Limb (tissue), 2 donors: Measurements from ENCODE around the gene STAT4.

ENCODE experiments used
- DNase-seq, 2 donors: peaks; one replicate each; pipeline ENCODE4 v3.0.0-alpha.2; 2016; ENCODE audit errors: extremely low spot score in 2 of 2

STAT4 gene

DNA sequence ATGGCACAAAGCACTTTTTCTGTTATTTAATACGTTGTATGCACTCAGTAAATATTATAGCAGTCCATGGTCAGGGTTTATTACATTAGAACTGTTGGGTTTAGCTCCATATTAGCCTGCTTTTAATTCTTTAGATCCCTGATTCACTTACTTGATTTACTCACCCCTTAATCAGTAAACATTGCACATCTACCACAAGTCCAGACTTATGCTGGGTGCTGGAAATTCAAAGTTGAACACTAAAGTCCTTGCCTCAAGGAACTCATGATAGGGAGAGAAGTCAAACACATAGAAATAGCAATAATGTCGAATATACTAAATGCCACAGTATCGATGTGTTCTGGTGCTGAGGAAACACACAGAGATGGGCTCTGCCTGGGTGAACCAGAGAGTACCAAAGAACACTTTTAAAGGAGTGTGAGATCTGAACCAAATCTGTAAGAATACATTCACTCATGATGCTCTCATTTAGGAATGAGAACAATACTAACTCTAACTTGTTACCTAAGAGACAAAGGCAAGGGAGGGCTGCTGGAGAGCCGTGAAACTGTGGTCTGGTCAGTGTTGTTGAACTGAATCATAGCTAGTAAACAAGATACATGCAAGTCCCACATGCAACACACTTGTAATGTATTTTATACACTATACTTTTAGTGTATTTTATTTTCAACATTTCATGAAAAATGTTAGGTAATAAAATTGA lies 4.9 kb downstream of the STAT4 start:
- no peak for DNase-seq

DNA sequence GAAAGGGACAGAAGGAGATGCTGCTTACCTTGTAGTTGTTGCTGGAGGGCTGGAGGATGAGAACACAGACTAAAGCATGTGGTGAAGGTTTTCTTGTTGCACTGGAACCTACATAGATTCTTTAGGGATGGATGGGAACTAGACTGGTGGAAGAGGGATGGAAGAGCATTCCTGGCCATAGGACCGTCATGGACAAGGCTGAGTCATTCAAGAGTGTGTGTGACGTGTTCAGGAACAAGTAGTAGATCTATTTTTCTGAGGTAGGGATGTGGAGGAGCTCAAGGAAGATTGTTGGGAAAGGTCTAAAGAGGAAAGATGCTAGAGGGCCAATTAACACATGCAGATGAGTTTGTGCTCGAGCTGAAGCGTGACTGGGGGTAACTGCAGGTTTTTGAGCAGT lies 6.6 kb downstream of the STAT4 start:
- DNase-seq: no peak

DNA sequence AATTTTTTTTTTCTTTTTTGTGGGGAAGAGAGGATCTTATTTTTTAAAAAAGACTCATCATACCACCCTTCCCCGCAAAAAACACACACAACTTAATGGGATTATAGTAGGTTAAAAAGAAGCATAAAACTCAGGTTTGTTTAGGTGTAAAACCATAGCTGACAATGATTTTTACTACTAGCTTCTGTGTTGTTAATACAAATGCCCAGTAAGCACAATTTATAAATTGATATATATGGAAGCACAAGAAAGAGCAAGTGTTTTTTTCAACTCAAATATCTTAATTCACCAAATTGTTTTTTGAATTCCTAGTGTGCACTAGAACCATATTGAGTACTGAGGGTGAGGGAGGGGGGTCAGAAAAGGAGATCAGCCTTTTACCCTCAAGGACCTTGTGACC lies 7.0 kb downstream of the STAT4 start:
- DNase-seq: no peak

DNA sequence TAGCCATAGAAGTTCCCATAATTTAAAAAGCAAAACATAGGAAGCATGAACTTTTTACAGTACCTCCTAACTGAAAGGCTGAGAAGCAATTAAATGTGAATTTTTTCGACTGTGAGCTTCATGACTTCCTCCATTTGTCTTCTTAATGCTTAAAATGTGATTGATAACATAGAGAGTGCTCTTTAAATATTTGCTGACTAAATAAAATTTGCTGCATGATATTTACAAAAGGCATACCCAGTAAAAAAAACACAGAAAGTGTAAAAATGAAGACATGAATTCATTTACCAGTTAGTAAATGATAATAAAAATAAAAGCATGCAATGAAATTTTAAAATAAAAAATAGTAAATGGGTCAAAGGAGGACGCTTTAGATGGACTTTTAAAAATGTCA lies 21.9 kb downstream of the STAT4 start:
- no peak for DNase-seq

DNA sequence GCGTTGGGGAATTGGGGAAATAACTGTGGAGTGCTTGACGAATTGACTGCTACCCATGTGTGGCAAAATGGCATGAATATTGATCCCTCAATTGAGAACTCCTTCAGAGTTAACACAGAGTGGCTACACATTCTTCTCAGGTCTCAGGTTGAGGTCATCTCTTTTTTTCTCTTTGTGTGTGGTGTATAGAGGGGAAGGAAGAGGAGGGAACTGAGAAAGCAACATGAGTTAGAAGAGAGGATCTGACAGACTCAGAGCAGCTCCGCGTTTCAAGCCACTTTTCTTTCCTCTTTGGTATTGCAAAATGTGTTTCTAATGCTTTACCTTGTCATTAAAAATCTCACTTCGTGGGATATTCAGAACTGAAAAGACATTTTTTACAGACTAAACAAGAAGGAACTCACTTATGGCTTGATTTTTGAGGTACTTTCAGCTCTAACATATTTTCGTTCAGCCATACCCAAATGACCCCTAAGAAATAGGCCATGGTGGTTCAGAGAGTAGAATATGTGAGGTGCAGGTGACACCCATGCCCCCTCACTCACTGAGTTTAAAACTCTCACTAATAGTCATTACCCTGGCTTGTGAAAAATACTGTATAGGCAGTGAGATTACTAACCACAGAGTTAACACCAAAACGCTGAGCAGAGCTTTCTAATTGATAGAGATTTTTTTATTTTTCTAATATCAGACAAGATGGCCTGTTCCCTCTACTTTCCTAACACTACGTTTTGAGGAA lies 22.5 kb downstream of the STAT4 start:
- DNase-seq: no peak

DNA sequence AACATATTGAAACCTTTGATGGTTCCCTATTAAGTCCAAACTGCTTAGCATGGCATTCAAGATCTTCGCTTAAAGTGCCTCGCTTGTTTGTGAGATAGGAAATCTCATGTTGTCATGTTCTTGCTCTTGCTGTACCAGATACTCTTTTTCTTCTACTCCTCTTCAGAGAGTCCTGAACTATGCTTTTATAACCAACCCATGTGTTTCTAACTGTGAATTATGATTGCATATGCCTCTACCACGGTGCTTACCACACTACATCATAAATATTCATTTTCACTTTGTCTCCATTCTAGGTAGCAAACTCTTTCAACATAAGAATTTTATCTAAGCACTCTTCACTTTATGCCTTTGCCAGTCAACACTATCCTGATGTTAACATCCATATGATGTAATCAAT lies 23.6 kb downstream of the STAT4 start:
- no peak for DNase-seq

DNA sequence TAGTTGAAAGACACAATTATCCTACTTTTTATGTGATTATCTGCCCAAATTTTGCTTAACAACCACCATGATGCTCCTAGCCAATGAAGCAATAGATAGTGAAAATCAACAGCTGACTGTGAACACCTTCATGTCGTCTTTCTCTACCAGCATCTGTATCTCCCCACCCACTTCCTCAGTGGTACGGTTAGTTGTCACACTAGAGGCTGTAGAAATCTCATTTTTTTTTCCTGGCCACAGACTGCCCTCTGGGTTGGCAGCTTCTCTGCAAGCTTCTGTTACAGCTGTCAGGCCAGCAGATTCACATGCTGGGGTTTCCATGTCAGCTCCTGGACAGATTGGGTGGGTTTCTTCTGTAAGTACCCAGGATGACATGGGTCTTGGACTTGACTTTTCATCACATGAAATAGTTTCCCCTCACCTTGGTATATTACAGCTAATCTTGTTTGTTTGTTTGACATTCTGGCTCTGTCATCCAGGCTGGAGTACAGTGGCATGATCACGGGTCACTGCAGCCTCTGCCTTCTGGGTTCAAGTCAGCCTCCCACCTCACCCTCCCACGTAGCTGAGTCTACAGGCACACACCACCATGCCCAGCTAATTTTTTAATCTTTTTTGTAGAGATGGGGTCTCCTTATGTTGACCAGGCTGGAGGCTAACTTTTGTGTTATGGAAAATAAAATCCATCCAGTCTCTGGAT lies 24.3 kb downstream of the STAT4 start:
- no peak for DNase-seq

DNA sequence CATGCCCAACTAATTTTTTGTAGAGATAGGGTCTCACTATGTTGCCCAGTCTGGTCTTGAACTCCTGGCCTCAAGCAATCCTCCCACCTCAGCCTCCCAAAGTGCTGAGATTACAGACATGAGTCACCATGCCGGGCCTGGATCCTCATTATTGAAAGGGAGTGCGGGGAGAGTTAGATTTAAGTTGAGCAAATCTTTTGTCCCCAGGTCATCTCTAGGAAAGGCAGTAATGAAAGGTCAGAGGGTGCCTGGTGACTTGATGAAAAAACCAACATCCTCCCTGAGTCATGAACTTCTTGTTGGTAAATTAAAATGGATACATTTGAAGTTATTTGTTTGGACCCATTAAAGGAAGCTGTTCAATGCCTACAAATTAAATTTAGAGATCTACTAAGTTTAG lies 25.1 kb downstream of the STAT4 start:
- no peak for DNase-seq

DNA sequence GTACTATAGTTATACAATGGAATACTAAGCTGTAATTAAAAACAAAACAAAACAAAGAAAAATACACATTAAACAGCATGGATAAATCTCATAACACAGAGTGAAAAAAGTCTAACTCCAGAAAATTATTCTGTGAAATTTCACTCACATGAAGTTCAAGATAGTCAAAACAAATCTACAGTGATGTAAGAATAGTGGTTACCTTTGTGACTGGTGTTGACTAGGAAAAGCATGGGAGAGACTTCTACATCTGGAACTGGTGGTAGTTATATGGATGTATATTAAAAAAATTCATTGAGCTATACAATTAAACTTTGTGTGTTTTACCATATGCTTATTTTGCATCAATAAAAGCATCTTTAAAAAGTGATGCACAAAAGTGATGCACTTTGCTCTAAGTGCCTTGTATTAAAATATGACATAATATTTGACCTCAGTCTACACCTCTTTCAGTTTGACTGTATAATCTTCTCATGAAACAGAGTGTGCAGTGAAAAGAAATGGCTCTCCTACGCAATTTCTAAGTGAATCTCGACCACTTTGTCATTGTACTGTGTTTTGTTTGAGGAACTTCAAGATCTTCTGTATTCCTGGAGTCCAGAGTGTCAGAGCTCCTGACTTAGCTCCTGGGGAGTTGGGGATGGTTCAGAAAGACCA lies 28.0 kb downstream of the STAT4 start:
- no peak for DNase-seq

DNA sequence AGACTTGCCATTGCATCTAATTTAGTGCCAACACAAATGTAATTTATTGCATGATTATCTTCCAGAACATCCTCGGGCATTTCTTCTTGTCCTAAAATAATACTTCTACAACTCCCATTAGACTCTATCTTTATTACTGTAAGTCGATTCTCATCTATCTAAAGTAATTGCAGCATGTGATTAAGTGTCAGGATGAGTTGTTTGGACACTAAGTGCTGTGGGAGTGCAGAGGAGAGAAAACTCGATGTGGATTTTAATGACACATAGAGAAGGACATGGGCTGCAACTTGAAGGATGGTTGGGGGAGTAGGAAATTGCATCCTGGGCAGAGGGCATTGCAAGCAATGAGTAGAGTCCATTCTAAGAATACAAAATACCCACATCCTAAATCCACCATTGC lies 33.5 kb downstream of the STAT4 start:
- DNase-seq: no peak

DNA sequence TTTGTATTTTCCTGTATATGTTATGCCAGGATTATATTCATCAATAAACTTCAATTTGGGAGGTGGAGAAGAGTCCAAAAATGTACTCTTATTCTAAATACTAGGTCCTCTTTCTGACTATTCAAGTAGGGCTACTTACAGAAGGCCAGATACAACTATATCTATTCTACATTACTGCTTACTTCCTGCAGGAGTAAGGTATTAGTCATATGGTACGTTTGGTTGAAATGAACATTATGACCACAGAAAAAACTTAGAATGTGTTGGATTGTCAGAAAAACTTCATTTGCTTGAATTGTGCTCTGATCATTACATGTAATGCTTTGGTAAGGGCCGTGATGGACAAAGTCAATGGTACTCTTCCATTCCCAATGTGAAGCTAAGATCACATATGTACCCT lies 35.0 kb downstream of the STAT4 start:
- no peak for DNase-seq

DNA sequence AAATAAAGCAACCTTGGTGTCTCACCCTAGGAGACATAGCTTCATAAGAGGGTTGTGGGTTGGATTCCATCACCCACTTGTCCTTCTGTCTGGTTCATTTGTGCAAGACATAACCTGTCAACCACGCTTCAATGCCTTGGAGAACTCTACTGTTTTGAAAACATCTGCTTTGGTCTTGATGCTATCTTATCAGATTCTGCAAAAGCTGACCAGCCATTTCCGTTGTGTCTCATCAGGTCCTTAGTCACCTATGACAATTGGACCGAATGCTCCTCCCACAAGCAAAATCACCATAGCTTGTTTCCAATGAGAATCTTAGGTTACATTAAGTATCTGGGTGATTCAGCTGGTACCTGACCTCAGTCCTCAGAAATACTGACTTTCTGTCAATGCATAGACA lies 35.4 kb downstream of the STAT4 start:
- no peak for DNase-seq

DNA sequence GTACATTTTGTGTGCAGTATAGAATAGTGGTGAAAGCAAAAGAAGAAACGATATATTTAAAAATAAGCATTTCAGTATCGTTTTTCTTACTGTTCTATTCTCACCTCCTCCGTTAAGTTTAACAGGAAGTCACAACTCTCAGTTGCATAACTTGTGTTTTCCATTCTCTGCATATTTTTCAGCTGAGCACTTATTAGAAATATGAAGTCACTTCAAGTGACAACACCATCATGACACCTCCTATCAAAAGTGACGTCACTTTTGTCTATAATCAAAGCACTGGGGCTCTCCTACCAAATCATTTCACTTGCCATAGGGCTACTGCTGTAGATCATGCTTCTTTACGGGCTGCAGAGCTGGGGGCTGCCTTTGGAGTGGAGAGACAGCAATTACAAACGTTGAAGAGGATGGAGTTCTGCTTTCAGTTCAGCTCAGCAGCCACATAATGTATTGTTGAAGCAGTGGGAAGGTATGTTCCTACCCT lies 36.3 kb downstream of the STAT4 start:
- no peak for DNase-seq

DNA sequence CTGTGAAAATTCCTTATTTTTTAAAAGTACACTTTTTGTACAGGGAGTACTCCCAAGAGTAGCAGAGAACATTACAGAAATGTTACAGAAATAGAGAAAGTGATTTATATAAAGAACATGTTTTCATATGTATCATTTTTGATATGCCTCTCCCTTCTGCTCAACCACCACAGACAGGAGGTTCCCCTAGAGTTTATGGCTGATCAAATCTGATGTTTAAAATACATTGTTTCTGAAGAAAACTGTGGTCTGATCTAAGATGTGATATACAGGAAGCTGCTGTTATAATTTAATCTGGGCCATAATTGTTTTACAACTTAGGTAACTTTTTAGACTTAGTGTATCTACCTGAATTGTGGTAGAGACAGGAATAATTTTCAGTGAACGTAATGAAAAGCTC lies 37.0 kb downstream of the STAT4 start:
- DNase-seq: no peak

DNA sequence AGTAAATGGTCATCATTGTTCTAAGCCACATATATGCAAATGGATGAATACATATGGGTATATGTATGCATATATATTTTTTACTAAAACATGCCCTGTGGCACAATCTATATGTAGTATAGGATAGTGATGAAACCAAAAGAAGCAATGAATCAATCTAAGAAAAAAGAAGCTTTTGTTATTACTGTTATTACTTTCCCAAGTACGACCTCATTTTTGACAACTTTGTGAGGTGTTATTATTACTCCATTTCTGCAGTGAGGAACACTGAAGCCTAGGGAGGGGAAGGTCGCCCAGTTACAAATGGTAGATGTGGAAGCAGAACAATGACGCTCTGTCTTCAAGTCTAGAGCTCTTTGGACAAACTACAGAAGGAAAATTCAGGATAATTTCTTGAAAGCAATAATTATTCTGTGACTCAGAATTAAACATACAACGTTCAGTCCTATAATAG lies 38.3 kb downstream of the STAT4 start:
- DNase-seq: no peak

DNA sequence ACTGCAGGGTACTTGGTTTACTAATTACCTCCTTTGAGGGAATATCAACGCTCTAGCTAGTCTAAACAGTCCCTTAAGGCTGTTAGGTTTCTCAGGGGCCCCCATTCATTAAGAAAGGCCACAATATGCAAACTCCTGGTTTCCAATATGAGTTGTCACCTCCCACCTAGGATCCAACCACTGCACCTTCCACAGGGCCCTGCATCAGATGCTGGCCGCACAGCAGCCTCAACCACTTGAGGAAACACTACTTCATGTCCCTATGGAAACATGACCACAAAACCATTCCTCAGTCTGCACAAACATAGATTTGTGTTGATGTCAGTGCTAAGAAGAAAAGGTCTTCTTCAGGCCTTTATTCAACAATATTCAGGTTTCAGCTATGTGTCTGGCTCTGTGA lies 40.9 kb downstream of the STAT4 start:
- no peak for DNase-seq

DNA sequence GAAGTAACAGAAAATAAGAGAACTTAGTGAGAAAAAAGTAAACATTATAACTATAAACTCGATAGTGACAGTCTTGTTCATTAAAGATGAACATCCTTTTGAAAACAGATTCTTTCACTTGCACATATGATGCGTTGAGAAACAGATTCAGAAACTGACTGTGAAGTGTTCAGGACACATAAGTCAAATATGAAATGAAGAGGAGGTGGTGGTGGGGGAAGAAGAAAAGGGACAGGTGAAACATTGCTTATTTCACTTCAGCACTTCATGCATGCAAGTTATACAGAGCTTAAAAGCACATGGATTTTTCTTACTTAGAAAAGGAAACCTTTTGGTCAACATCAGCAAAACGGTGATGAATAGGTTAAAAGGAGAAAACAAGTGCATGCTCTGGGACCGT lies 42.5 kb downstream of the STAT4 start:
- DNase-seq: no peak

DNA sequence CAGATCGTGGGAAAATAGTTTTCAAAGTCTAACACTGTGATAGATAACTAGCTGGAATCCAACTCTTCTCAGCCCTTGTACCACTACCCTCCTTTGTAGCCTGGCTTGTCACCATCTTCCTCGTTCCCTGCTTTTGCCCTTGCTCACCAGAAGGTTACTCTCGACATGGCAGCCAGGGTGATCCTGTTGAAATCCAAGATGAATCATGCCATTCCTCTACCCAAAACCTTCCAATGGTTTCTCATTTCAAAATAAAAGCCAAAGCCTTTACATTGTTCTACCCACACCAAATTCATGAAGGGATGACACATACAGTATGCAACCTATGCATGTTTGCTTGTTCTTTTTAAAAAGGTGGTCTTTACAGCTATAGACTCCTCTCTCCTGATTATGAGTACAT lies 45.7 kb downstream of the STAT4 start:
- no peak for DNase-seq

DNA sequence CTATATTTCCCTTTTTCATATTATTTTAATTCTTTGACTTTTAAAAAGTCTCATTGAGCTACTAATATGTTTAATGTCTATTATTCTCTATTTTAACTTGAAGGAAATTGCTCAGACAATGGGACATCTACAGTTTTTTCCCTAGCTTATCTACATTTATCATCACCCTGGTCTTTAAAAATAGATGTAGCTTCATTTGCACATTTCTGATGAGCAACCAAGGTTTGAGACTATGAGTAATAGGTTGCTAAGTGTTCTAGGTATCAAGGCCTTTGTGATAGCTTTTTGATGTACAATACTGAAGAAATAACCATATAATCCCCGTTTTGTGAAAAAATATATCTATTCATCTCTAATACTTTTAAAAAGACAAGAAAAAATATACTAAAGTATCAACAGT lies 47.0 kb downstream of the STAT4 start:
- no peak for DNase-seq

DNA sequence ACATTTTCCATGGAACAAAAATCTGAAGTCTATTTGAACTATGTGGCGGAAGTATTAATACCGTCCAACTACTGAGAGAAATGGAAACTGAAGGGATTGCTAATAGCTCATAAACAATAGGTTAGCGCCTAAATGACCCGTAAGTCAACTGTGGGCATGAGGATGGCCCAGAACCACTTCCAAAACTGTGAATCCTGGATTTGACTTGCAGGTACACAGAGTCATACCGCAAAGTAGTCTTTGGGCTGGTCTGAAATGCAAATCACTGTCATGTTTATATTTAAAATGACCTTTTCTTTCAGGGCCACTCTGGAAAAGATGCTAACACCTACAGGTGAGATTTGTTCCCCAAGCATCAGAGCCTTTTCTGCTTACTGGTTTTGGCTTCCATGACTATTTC lies 50.6 kb downstream of the STAT4 start:
- no peak for DNase-seq

DNA sequence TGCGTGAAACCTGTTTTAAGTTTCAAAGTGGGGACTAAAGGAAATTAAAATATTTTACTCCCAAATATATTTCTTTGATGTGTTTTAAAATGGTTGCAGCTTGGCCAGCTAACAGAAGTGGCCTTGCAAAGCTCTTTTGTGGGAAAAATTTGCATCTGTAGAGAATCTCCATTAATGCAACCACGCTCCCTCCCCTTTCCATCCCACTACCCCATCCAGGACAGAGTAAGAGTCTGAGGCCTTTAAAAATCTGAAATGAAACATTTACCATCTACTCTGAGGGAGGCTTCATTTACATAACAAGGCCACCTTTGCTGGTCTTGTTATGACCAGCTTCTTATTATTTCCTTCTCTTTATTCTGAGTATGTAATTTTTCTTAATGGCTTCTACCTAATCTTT lies 63.5 kb downstream of the STAT4 start:
- DNase-seq: no peak

DNA sequence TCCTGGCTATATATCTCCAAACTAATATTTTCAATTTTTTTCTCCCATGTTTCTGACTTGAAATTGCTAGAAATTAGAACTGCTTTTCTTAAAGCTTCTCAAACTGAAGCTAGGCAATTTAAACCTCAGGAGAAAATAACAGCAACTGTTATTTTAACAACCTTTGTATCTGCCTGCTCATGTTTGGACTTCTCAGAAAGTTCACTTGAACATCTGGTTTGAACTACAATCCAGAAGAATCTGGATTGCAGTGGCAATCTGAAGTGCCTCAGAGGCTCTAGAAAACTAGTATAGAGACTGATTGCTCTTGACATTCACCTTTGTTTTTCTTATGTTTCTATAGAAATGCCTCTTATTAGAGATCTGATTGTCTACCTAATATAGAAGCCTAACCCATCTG lies 64.1 kb downstream of the STAT4 start:
- no peak for DNase-seq
